Sigmoid colon (tissue), 7 donors: Measurements from ENCODE around the gene CBARP. TPM values are rescaled to one million over a fixed set of nuclear protein-coding genes. Genes with fewer than 3 reads are reported as not detected.

Experiments used
- DNase-seq: peaks from one replicate; pipeline ENCODE4 v3.0.0-alpha.2; 2019
- H3K27ac ChIP-seq, 4 donors: fragments of 200-600 bp; sonication (generic); one replicate each; pipeline ENCODE4 v1.5.1; 2016 to 2019; ENCODE audit warnings: mild to moderate bottlenecking in 1 of 4
- H3K27me3 ChIP-seq, 3 donors: fragments of 200-600 bp; sonication (generic); one replicate each; pipeline ENCODE4 v1.5.1; 2019; ENCODE audit warnings: mild to moderate bottlenecking in 1 of 3
- H3K36me3 ChIP-seq, 4 donors: fragments of 200-600 bp; sonication (generic); one replicate each; pipeline ENCODE4 v1.5.1; 2016 to 2019
- H3K4me1 ChIP-seq, 4 donors: fragments of 200-600 bp; sonication (generic); one replicate each; pipeline ENCODE4 v1.5.1; 2017 to 2019
- H3K4me3 ChIP-seq, 4 donors: fragments of 200-600 bp; sonication (generic); one replicate each; pipeline ENCODE4 v1.5.1; 2017 to 2019; ENCODE audit warnings: mild to moderate bottlenecking in 2 of 4, moderate library complexity in 1 of 4
- H3K9me3 ChIP-seq, 4 donors: fragments of 200-600 bp in 3 of 4; sonication (generic) in 3 of 4; one replicate each; pipeline versions ENCODE4 v1.5.1 to v1.6.1; 2013 to 2019
- CTCF ChIP-seq, 4 experiments: fragments of 450-650 bp in 3 of 4; fragments of 200-600 bp in 1 of 4; IDR thresholded peaks; one replicate each; pipeline ENCODE4 v1.5.1; 2016 to 2019; ENCODE audit warnings: antibody characterized with exemption in 4 of 4, mild to moderate bottlenecking in 3 of 4, moderate library complexity in 2 of 4
- EP300 ChIP-seq, 4 donors: sonication (generic); formaldehyde crosslinking; IDR thresholded peaks; one replicate each; pipeline ENCODE4 v1.6.1; 2017; ENCODE audit warnings: antibody characterized with exemption in 4 of 4
- POLR2A ChIP-seq, 2 donors: fragments of 450-650 bp; IDR thresholded peaks; one replicate each; pipeline ENCODE4 v1.6.1; 2016; ENCODE audit warnings: antibody characterized with exemption in 2 of 2, mild to moderate bottlenecking in 2 of 2, moderate library complexity in 2 of 2
- POLR2AphosphoS5 ChIP-seq, 4 donors: sonication (generic); formaldehyde crosslinking; IDR thresholded peaks; one replicate each; pipeline ENCODE4 v1.6.1; 2017; ENCODE audit warnings: antibody characterized with exemption in 4 of 4
- WGBS, 2 donors: extraction: QIAGEN DNeasy Blood & Tissue Kit; methylation state at CpG; one replicate each; pipeline ENCODE4 v1.1.7; 2013; 5-methylcytosine and 5-hydroxymethylcytosine counted together
- intact Hi-C: fragments of 100-400 bp; cut with DNase I; formaldehyde crosslinking; loops from one replicate; pipeline ENCODE4 v1.15.1; 2023
- polyA plus RNA-seq, 3 donors: library from polyadenylated mRNA; stranded (reverse); fragments of 200-250 nt; gene quantifications; one replicate each; pipeline ENCODE4 v1.2.3, GENCODE V29; 2013
- total RNA-seq, 4 donors: library from RNA; depleted of rRNA; stranded (reverse); fragments of >200 nt; gene quantifications; one replicate each; pipeline ENCODE4 v1.1.0, GENCODE V29; 2016
- donor health status: healthy with polysubstance abuse.
- donor health status: Bipolar disorder and iron deficiency.
- donor health status: healthy.

The CBARP gene
- total and polyA plus RNA-seq, 7 donors, result 0.36 to 0.82 (median 0.59) TPM; not detected in 3

GRCh38 chr19:1220477-1220930 lies 17.3 kb downstream of the CBARP start:
- Histone ChIP-seq H3K27me3 (no peaks in the 10 kb centered on the region), H3K4me1 (peaks cover 0 to 73% (median 59%) of the 10 kb centered on the region in 4 donors), H3K36me3 (peaks cover 13 to 59% (median 32%) of the 10 kb centered on the region in 4 donors), H3K9me3 (no peaks in the 10 kb centered on the region), H3K27ac (no peak overlapping the region), H3K4me3 (no peak overlapping the region)
- 81 to 89% methylated on average over 33 of the region's 33 CpGs for WGBS, 2 donors
- no peak for TF ChIP-seq EP300 (IDR thresholded peaks at IDR 0.05)
- no peak for TF ChIP-seq POLR2A (IDR thresholded peaks at IDR 0.05)
- no peak for TF ChIP-seq POLR2AphosphoS5 (IDR thresholded peaks at IDR 0.05)
- TF ChIP-seq CTCF (IDR thresholded peaks at IDR 0.05), result no peak
- DNase-seq, result no peak
- intact Hi-C loops, result loop anchor here (2.0 kb wide), 1 partner anchor 16 kb away; no protein-coding TSS in a partner anchor

GRCh38 chr19:1219786-1220476 lies 17.9 kb downstream of the CBARP start:
- peaks cover 13 to 54% (median 29%) of the 10 kb centered on the region in 4 donors for H3K36me3 ChIP-seq
- no peak overlapping the region for H3K4me3 ChIP-seq
- no peak overlapping the region for H3K27ac ChIP-seq
- DNase-seq, result no peak
- TF ChIP-seq EP300 (IDR thresholded peaks at IDR 0.05) (no peak), POLR2AphosphoS5 (IDR thresholded peaks at IDR 0.05) (no peak), POLR2A (IDR thresholded peaks at IDR 0.05) (no peak), CTCF (IDR thresholded peaks at IDR 0.05) (no peak)
- no peaks in the 10 kb centered on the region for H3K27me3 ChIP-seq
- no peaks in the 10 kb centered on the region for H3K9me3 ChIP-seq
- 91 to 95% methylated on average over 19 of the region's 19 CpGs for WGBS, 2 donors
- peaks cover 0 to 79% (median 64%) of the 10 kb centered on the region in 4 donors for H3K4me1 ChIP-seq
- intact Hi-C loops, result loop anchor here (2.0 kb wide), 1 partner anchor 17 kb away; no protein-coding TSS in a partner anchor

GRCh38 chr19:1218751-1219567 lies 18.8 kb downstream of the CBARP start:
- intact Hi-C loops, result no loop called here
- Histone ChIP-seq H3K36me3 (peaks cover 13 to 44% (median 25%) of the 10 kb centered on the region in 4 donors), H3K9me3 (no peaks in the 10 kb centered on the region), H3K4me1 (peaks cover under 1 to 88% (median 74%) of the 10 kb centered on the region in 4 donors), H3K4me3 (no peak overlapping the region), H3K27me3 (no peaks in the 10 kb centered on the region), H3K27ac (peak overlapping the region; percentile 77 to 89 (median 88))
- TF ChIP-seq POLR2AphosphoS5 (IDR thresholded peaks at IDR 0.05), result no peak
- TF ChIP-seq POLR2A (IDR thresholded peaks at IDR 0.05), result no peak
- TF ChIP-seq EP300 (IDR thresholded peaks at IDR 0.05), result no peak
- TF ChIP-seq CTCF (IDR thresholded peaks at IDR 0.05), result no peak
- WGBS, 2 donors, result 88 to 92% methylated on average over 37 of the region's 37 CpGs
- no peak for DNase-seq

- H3K27me3 ChIP-seq, result no peaks in the 10 kb centered on the region
- intact Hi-C loops, result no loop called here
- WGBS, 2 donors, result 60 to 79% methylated on average over 15 of the region's 15 CpGs
- TF ChIP-seq CTCF (IDR thresholded peaks at IDR 0.05) (no peak), POLR2A (IDR thresholded peaks at IDR 0.05) (no peak), POLR2AphosphoS5 (IDR thresholded peaks at IDR 0.05) (no peak), EP300 (IDR thresholded peaks at IDR 0.05) (no peak)
- peaks cover 4 to 86% (median 75%) of the 10 kb centered on the region in 4 donors for H3K4me1 ChIP-seq
- peak overlapping the region; percentile 77 to 89 (median 88) for H3K27ac ChIP-seq
- DNase-seq, result no peak
- no peak overlapping the region for H3K4me3 ChIP-seq
- no peaks in the 10 kb centered on the region for H3K9me3 ChIP-seq
- peaks cover 2 to 28% (median 16%) of the 10 kb centered on the region in 4 donors for H3K36me3 ChIP-seq
Observed at GRCh38 chr19:1217366-1217765, 20.4 kb downstream of the CBARP start.
